DND-41 (cell line): ENCODE measurements around the gene FBXL22.

Source experiments
- ATAC-seq: fragments of 200-7000 bp; cut with Tn5 transposase; 3 replicates; pipeline ENCODE4 v1.9.1; 2021; ENCODE audit warnings: low read depth; ENCODE audit not compliant: insufficient read depth
- DNase-seq: peaks from one replicate; pipeline ENCODE4 v3.0.0-alpha.2; 2020
- H2AFZ ChIP-seq: 2 replicates; pipeline ENCODE4 v1.6.0; 2012; ENCODE audit warnings: low read depth, low read length
- H3K27ac ChIP-seq: 2 replicates; pipeline ENCODE4 v1.5.1; 2012; ENCODE audit warnings: low read length, inconsistent platforms
- H3K27me3 ChIP-seq: fragments of 200-600 bp; sonication (generic); 2 replicates; pipeline ENCODE4 v1.6.0; 2012; ENCODE audit warnings: low read length, mild to moderate bottlenecking, inconsistent platforms; ENCODE audit not compliant: insufficient read depth, poor library complexity
- H3K36me3 ChIP-seq: 2 replicates; pipeline ENCODE4 v1.5.1; 2012; ENCODE audit warnings: low read length, inconsistent platforms; ENCODE audit not compliant: insufficient read depth
- H3K4me1 ChIP-seq: 2 replicates; pipeline ENCODE4 v1.5.1; 2012; ENCODE audit warnings: mild to moderate bottlenecking, low read length; ENCODE audit not compliant: insufficient read depth
- H3K4me2 ChIP-seq: 2 replicates; pipeline ENCODE4 v1.6.0; 2012; ENCODE audit warnings: mild to moderate bottlenecking, moderate library complexity, low read length, inconsistent platforms; ENCODE audit not compliant: insufficient read depth
- H3K4me3 ChIP-seq, 2 experiments: fragments of 200-600 bp in 1 of 2; shearing (Covaris generic) in 1 of 2; 2 replicates each; pipeline ENCODE4 v1.5.1; 2012 to 2016; ENCODE audit warnings: inconsistent platforms in 2 of 2, low read length in 2 of 2, mild to moderate bottlenecking in 2 of 2, low read depth in 1 of 2, moderate library complexity in 1 of 2
- H3K79me2 ChIP-seq: 2 replicates; pipeline ENCODE4 v1.6.0; 2012; ENCODE audit warnings: low read length, inconsistent platforms; ENCODE audit not compliant: insufficient read depth
- H3K9ac ChIP-seq: 2 replicates; pipeline ENCODE4 v1.6.0; 2012; ENCODE audit warnings: low read depth, mild to moderate bottlenecking, inconsistent platforms, low read length, moderate library complexity
- H3K9me3 ChIP-seq: 2 replicates; pipeline ENCODE4 v1.5.1; 2012; ENCODE audit warnings: low read length, moderate library complexity, mild to moderate bottlenecking, inconsistent platforms; ENCODE audit not compliant: insufficient read depth, severe bottlenecking
- H4K20me1 ChIP-seq: 2 replicates; pipeline ENCODE4 v1.6.0; 2012; ENCODE audit warnings: low read length; ENCODE audit not compliant: insufficient read depth
- EZH2 ChIP-seq: IDR thresholded peaks from 3 replicates; pipeline ENCODE4 v1.6.1; 2012; ENCODE audit warnings: borderline replicate concordance, low read depth, mild to moderate bottlenecking, moderate library complexity, low read length, inconsistent platforms; ENCODE audit not compliant: severe bottlenecking
- TF ChIP-seq, protein P1 (sequence below): IDR thresholded peaks from 2 replicates; pipeline ENCODE4 v1.5.1; 2012; ENCODE audit warnings: borderline replicate concordance, low read length, moderate library complexity, mild to moderate bottlenecking; ENCODE audit not compliant: poor library complexity, severe bottlenecking; ENCODE audit errors: extremely low read depth

Gene FBXL22

GRCh38 chr15:63556736-63557135 is 40.5 kb upstream of the FBXL22 start:
- Histone ChIP-seq H2AFZ (no peak overlapping the region), H3K79me2 (0 out of 2 replicates have a peak, but pooled peaks cover 1% of the 10 kb centered on the region), H3K4me1 (no peaks in the 10 kb centered on the region), H3K9me3 (no peaks in the 10 kb centered on the region), H3K9ac (no peak overlapping the region), H3K4me2 (no peak overlapping the region), H3K36me3 (peaks cover 36% of the 10 kb centered on the region), H3K27ac (no peak overlapping the region), H3K27me3 (no peaks in the 10 kb centered on the region), H3K4me3 (no peak overlapping the region), H4K20me1 (no peaks in the 10 kb centered on the region)
- no peak for DNase-seq
- TF ChIP-seq EZH2: no peak
- TF ChIP-seq, protein P1, sequence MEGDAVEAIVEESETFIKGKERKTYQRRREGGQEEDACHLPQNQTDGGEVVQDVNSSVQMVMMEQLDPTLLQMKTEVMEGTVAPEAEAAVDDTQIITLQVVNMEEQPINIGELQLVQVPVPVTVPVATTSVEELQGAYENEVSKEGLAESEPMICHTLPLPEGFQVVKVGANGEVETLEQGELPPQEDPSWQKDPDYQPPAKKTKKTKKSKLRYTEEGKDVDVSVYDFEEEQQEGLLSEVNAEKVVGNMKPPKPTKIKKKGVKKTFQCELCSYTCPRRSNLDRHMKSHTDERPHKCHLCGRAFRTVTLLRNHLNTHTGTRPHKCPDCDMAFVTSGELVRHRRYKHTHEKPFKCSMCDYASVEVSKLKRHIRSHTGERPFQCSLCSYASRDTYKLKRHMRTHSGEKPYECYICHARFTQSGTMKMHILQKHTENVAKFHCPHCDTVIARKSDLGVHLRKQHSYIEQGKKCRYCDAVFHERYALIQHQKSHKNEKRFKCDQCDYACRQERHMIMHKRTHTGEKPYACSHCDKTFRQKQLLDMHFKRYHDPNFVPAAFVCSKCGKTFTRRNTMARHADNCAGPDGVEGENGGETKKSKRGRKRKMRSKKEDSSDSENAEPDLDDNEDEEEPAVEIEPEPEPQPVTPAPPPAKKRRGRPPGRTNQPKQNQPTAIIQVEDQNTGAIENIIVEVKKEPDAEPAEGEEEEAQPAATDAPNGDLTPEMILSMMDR: no peak
- no peak for ATAC-seq

GRCh38 chr15:63559753-63560152 is 37.4 kb upstream of the FBXL22 start:
- DNase-seq: no peak
- H3K36me3 ChIP-seq: peaks cover 54% of the 10 kb centered on the region
- H3K79me2 ChIP-seq: no peaks in the 10 kb centered on the region
- no peaks in the 10 kb centered on the region for H3K9me3 ChIP-seq
- no peaks in the 10 kb centered on the region for H3K27me3 ChIP-seq
- TF ChIP-seq, protein P1: no peak
- no peak for TF ChIP-seq EZH2
- no peak overlapping the region for H3K4me2 ChIP-seq
- no peak overlapping the region for H3K27ac ChIP-seq
- no peak for ATAC-seq
- H4K20me1 ChIP-seq: no peaks in the 10 kb centered on the region
- H3K4me1 ChIP-seq: no peaks in the 10 kb centered on the region
- no peak overlapping the region for H3K4me3 ChIP-seq
- no peak overlapping the region for H3K9ac ChIP-seq
- H2AFZ ChIP-seq: no peak overlapping the region

DNA sequence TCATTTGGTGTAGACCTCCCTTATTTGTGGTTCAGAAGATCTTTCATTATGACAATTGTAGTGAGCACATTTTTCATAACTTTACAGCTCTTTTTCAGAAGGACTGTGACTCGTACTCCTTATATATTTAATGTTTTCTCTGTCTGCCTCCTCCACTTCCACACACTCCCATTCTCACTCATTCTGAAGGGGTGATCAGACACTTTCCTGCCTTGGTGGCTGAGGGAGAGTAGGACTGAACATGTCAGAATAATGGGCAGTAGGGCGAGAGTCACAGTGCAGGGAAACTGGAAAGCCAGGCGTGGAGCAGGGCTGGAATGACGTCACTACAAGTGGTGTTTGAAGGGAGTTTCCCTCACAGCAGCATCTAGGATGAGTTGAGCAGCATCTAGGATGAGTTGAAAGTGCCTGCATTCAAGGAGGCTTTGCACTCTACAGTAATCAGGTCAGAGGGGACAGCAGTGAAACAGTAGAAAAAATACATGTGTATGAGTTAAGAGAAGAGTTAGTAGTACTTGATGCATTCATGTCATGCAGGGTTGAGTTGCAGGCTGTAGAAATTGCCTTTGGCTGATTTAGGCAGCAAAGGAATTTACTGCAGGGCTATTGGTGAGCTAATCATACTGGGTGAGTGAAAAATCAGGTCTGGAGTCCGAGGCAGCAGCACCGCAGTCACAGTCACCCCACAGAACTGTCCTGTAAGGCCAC is 36.3 kb upstream of the FBXL22 start:
- H3K79me2 ChIP-seq: no peaks in the 10 kb centered on the region
- no peak overlapping the region for H3K4me2 ChIP-seq
- no peak for ATAC-seq
- TF ChIP-seq, protein P1: no peak
- no peak for TF ChIP-seq EZH2
- no peaks in the 10 kb centered on the region for H3K9me3 ChIP-seq
- peaks cover 58% of the 10 kb centered on the region for H3K36me3 ChIP-seq
- no peaks in the 10 kb centered on the region for H4K20me1 ChIP-seq
- H3K27me3 ChIP-seq: no peaks in the 10 kb centered on the region
- H3K4me3 ChIP-seq: no peak overlapping the region
- DNase-seq: no peak
- H3K27ac ChIP-seq: no peak overlapping the region
- no peak overlapping the region for H2AFZ ChIP-seq
- H3K9ac ChIP-seq: no peak overlapping the region
- H3K4me1 ChIP-seq: no peaks in the 10 kb centered on the region
